HL-60 (cell line): Measurements from ENCODE around the gene FOCAD.

Experiments
- DNase-seq, 2 experiments: peaks; one replicate each; pipeline ENCODE4 v3.0.0-alpha.2; 2010 to 2020; ENCODE audit warnings: low read depth in 1 of 2, low spot score in 1 of 2
- H3K27ac ChIP-seq: fragments of 250-450 bp; sonication (Bioruptor Pico); replicated peaks from 2 replicates; pipeline ENCODE4 v1.5.1; 2020; ENCODE audit warnings: mild to moderate bottlenecking, moderate library complexity
- H3K27me3 ChIP-seq: fragments of 250-450 bp; sonication (Bioruptor Pico); 2 replicates; pipeline ENCODE4 v1.5.1; 2021; ENCODE audit warnings: mild to moderate bottlenecking, moderate library complexity; ENCODE audit not compliant: insufficient read depth, poor library complexity, severe bottlenecking
- H3K4me3 ChIP-seq: replicated peaks from 2 replicates; pipeline ENCODE4 v1.5.1; 2011; ENCODE audit warnings: mild to moderate bottlenecking, control low read depth, low read length; ENCODE audit not compliant: insufficient read depth
- CTCF ChIP-seq: IDR thresholded peaks from one replicate; pipeline ENCODE4 v1.5.1; 2011; ENCODE audit warnings: low read length, control low read depth, inconsistent platforms; ENCODE audit not compliant: insufficient read depth
- GABPA ChIP-seq: IDR thresholded peaks from 2 replicates; pipeline ENCODE4 v1.6.1; 2012; ENCODE audit warnings: low read depth
- POLR2AphosphoS5 ChIP-seq: IDR thresholded peaks from 2 replicates; pipeline ENCODE4 v1.6.1; 2012; ENCODE audit warnings: low read depth
- REST ChIP-seq: IDR thresholded peaks from 2 replicates; pipeline ENCODE4 v1.6.1; 2012; ENCODE audit warnings: low read depth; ENCODE audit not compliant: insufficient replicate concordance
- SPI1 ChIP-seq: IDR thresholded peaks from 2 replicates; pipeline ENCODE4 v1.6.1; 2012; ENCODE audit warnings: low read depth, mild to moderate bottlenecking, borderline replicate concordance

FOCAD gene

GRCh38 chr9:20948703-20949102, 264.6 kb downstream of the FOCAD start:
- Histone ChIP-seq H3K4me3 (no peak overlapping the region), H3K27ac (no peak overlapping the region), H3K27me3 (no peaks in the 10 kb centered on the region)
- TF ChIP-seq REST (no peak), SPI1 (no peak), POLR2AphosphoS5 (no peak), CTCF (no peak), GABPA (no peak)
- DNase-seq, result no peak

GRCh38 chr9:20950707-20951106, 266.6 kb downstream of the FOCAD start:
- DNase-seq, result no peak
- no peaks in the 10 kb centered on the region for H3K27me3 ChIP-seq
- H3K4me3 ChIP-seq, result no peak overlapping the region
- TF ChIP-seq CTCF, result no peak
- TF ChIP-seq REST, result no peak
- no peak for TF ChIP-seq GABPA
- TF ChIP-seq SPI1, result no peak
- no peak for TF ChIP-seq POLR2AphosphoS5
- H3K27ac ChIP-seq, result no peak overlapping the region

- DNase-seq, result no peak
- no peak overlapping the region for H3K27ac ChIP-seq
- no peaks in the 10 kb centered on the region for H3K27me3 ChIP-seq
- TF ChIP-seq SPI1 (no peak), REST (no peak), POLR2AphosphoS5 (no peak), GABPA (no peak), CTCF (no peak)
- H3K4me3 ChIP-seq, result no peak overlapping the region
Measured at GRCh38 chr9:20962536-20963225, 278.6 kb downstream of the FOCAD start.
